Heart left ventricle (tissue), 16 donors: ENCODE measurements around the gene VAMP7. TPM values are rescaled to one million over a fixed set of nuclear protein-coding genes. Genes with fewer than 3 reads are reported as not detected.

Experiments used
- ATAC-seq, 4 donors: fragments of 200-7000 bp; cut with Tn5 transposase; one replicate each; pipeline ENCODE4 v1.9.1; 2020 to 2022; ENCODE audit warnings: moderate library complexity in 4 of 4, mild to moderate bottlenecking in 3 of 4, moderate number of reproducible peaks in 1 of 4
- DNase-seq, 5 donors: peaks; one replicate each; pipeline ENCODE4 v3.0.0-alpha.2; 2020
- H3K27ac ChIP-seq, 12 donors: fragments of 200-600 bp; sonication (generic) in 4 of 12; one replicate each; pipeline versions ENCODE4 v1.5.0 to v1.8.0; 2016 to 2022; ENCODE audit warnings: mild to moderate bottlenecking in 2 of 12
- H3K27me3 ChIP-seq, 9 donors: fragments of 200-600 bp; sonication (generic) in 2 of 9; one replicate each; pipeline versions ENCODE4 v1.5.1 to v1.8.0; 2016 to 2022; ENCODE audit warnings: mild to moderate bottlenecking in 3 of 9
- H3K36me3 ChIP-seq, 9 donors: fragments of 200-600 bp; sonication (generic) in 2 of 9; one replicate each; pipeline versions ENCODE4 v1.5.0 to v1.8.0; 2018 to 2022; ENCODE audit warnings: mild to moderate bottlenecking in 2 of 9
- H3K4me1 ChIP-seq, 12 donors: fragments of 200-600 bp; sonication (generic) in 4 of 12; one replicate each; pipeline versions ENCODE4 v1.5.0 to v1.8.0; 2016 to 2022; ENCODE audit warnings: mild to moderate bottlenecking in 3 of 12
- H3K4me3 ChIP-seq, 12 donors: fragments of 200-600 bp; sonication (generic) in 4 of 12; one replicate each; pipeline versions ENCODE4 v1.5.0 to v1.8.0; 2017 to 2022; ENCODE audit warnings: mild to moderate bottlenecking in 9 of 12, moderate library complexity in 4 of 12
- H3K9me3 ChIP-seq, 12 donors: fragments of 200-600 bp; sonication (generic) in 4 of 12; one replicate each; pipeline versions ENCODE4 v1.5.0 to v1.8.0; 2016 to 2022; ENCODE audit warnings: mild to moderate bottlenecking in 1 of 12
- CTCF ChIP-seq, 12 donors: fragments of 200-600 bp; sonication (generic) in 4 of 12; IDR thresholded peaks; one replicate each; pipeline versions ENCODE4 v1.5.0 to v1.8.0; 2018 to 2022; ENCODE audit warnings: antibody characterized with exemption in 12 of 12, mild to moderate bottlenecking in 5 of 12
- POLR2A ChIP-seq, 2 donors: fragments of 450-650 bp; IDR thresholded peaks; one replicate each; pipeline ENCODE4 v1.6.1; 2017; ENCODE audit warnings: antibody characterized with exemption in 2 of 2, mild to moderate bottlenecking in 2 of 2, moderate library complexity in 2 of 2
- WGBS, 4 donors: extraction: QIAGEN DNeasy Blood & Tissue Kit in 2 of 4; methylation state at CpG; one replicate each; pipeline versions ENCODE4 v1.1.5 to v1.1.7; 2013 to 2018; 5-methylcytosine and 5-hydroxymethylcytosine counted together
- intact Hi-C, 10 donors: fragments of 100-400 bp; cut with DNase I; formaldehyde crosslinking; loops; one replicate each; pipeline versions ENCODE4 v1.11.1 to v1.14.2; 2022
- polyA plus RNA-seq, 2 donors: library from polyadenylated mRNA; stranded (reverse); fragments of 200-250 nt; gene quantifications; one replicate each; pipeline ENCODE4 v1.2.3, GENCODE V29; 2013
- total RNA-seq, 9 donors: library from RNA; depleted of rRNA in 2 of 9; stranded (reverse); fragments of >200 nt in 2 of 9; fragmentation: NEBNext Ultra II Directional in 3 of 9; extraction: Animal tissue kit (Norgen Biotek cat#: 25700) in 3 of 9; gene quantifications; one replicate each; pipeline versions ENCODE4 v1.1.0 to v1.2.4, GENCODE V29; 2016 to 2023
- donor health status: ischemic (EF 13 %, LVEDD 7.1; RV severe dilation, severe dysfunction).
- donor health status: healthy with polysubstance abuse.
- donor health status: DM: no; HTN: yes; CAD: no.
- donor health status: DM: no; HTN: no; CAD: no.
- donor health status: ischemic (EF 25% LVEDD 6.9; RV normal size, moderate dysfunction).
- donor health status: ischemic (EF 25% LVEDD 5.7; RV mildly dilated, moderate dysfunction).
- donor health status: healthy.
- donor health status: DM: yes; HTN: yes; CAD: no.
- donor health status: ischemic (EF 35%, LVEDD 5.7; RV mildly dilated, moderate dysfunction).
- donor health status: nonischemic (EF 11% LVEDD 7.7; RV severe dilation, severe dysfunction).
- donor health status: DM: yes; HTN: yes; CAD: no.
- donor health status: PGD.
- donor health status: ischemic (EF 29% LVEDD 5.4; RV normal size, mild dysfunction).
- donor health status: nonischemic (EF 23%, LVEDD 6.1; RV moderate dilation, normal function).

VAMP7 gene
- total and polyA plus RNA-seq, 11 donors = 11.2 to 40.8 (median 24.3) TPM

DNA sequence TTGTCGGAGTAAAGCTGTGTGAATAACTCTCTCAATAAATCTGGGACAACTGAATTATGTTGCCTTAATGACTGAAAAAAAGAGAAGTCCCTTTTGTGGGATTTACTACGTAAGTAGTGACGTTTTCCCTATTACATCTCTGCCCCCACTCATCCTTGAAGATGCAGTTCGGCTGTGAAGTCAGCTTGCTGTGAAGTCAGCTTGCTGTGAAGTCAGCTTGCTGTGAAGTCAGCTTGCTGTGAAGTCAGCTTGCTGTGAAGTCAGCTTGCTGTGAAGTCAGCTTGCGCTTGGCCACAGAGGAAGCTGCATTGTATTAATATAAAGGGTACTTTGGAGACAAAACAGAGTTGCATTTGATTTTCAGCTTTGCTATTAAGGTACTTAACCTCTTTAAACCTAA lies 8.0 kb upstream of the VAMP7 start:
- peaks cover 0 to 31% (median 0%) of the 10 kb centered on the region in 9 donors for H3K27me3 ChIP-seq
- intact Hi-C loops = no loop called here
- H3K4me3 ChIP-seq = no peak overlapping the region
- TF ChIP-seq CTCF (IDR thresholded peaks at IDR 0.05) = no peak
- TF ChIP-seq POLR2A (IDR thresholded peaks at IDR 0.05) = no peak
- no peak overlapping the region for H3K27ac ChIP-seq
- ATAC-seq (no peak), DNase-seq (no peak)
- H3K9me3 ChIP-seq = peaks cover 0 to 8% (median 0%) of the 10 kb centered on the region in 12 donors
- 62 to 67% (median 64%) methylated on average over 5 of the region's 5 CpGs for WGBS, 4 donors
- no peaks in the 10 kb centered on the region for H3K36me3 ChIP-seq
- no peaks in the 10 kb centered on the region for H3K4me1 ChIP-seq

DNA sequence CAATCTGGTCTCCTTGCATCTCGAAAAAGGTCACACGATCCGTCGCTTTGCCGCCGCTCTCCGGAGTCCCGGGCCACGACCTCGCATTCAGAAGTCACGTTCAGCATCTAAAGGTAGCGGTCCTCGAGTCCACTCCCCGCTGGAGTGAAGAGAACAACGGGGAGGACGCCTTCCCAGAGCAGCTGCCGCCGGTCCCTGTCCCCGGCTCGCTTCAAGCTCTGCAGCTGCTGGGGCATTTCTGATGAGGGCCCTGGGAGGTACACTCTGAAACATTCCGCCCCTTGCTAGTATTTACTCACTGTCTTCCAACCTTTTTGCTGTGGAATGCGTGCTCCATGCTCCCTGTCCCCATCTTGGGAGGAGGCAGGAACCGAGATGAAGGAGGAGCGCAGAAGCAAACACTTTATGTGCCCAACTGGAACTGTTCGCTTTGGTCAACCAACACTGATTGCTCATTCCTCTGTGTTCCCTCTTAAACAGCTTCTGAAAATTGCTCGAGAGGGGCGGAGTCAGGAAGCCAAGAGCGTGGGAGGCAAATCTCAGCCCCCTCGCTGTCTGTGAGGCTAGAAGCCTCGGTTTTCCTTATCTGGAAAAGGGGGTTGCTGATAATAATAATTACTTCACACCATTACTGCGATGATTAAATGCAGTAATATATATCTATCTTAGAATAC lies 6.4 kb upstream of the VAMP7 start:
- Histone ChIP-seq H3K4me3 (peak overlapping the region in 6 of 12 donors; percentile 4 to 37 (median 29)), H3K27ac (no peak overlapping the region), H3K4me1 (no peaks in the 10 kb centered on the region), H3K36me3 (no peaks in the 10 kb centered on the region), H3K9me3 (no peaks in the 10 kb centered on the region), H3K27me3 (peaks cover 0 to 31% (median 0%) of the 10 kb centered on the region in 9 donors)
- TF ChIP-seq POLR2A (IDR thresholded peaks at IDR 0.05) (no peak), CTCF (IDR thresholded peaks at IDR 0.05) (no peak)
- DNase-seq (peak in 1 of 5 donors; percentile 8), ATAC-seq (peak in 1 of 4 donors; percentile 18)
- 32 to 46% (median 41%) methylated on average over 31 of the region's 31 CpGs for WGBS, 4 donors
- intact Hi-C loops = no loop called here

GRCh38 chrX:155876704-155877103 lies 4.4 kb upstream of the VAMP7 start:
- Histone ChIP-seq H3K36me3 (no peaks in the 10 kb centered on the region), H3K4me3 (no peak overlapping the region), H3K27me3 (peaks cover 0 to 25% (median 0%) of the 10 kb centered on the region in 9 donors), H3K9me3 (no peaks in the 10 kb centered on the region), H3K4me1 (no peaks in the 10 kb centered on the region), H3K27ac (no peak overlapping the region)
- TF ChIP-seq POLR2A (IDR thresholded peaks at IDR 0.05) = no peak
- TF ChIP-seq CTCF (IDR thresholded peaks at IDR 0.05) = no peak
- DNase-seq (no peak), ATAC-seq (no peak)
- WGBS, 4 donors = 48 to 59% (median 51%) methylated on average over 3 of the region's 3 CpGs
- intact Hi-C loops = no loop called here

- intact Hi-C loops = no loop called here
- ATAC-seq (no peak), DNase-seq (no peak)
- no peak for TF ChIP-seq POLR2A (IDR thresholded peaks at IDR 0.05)
- no peak for TF ChIP-seq CTCF (IDR thresholded peaks at IDR 0.05)
- Histone ChIP-seq H3K4me3 (no peak overlapping the region), H3K27me3 (peaks cover 0 to 25% (median 0%) of the 10 kb centered on the region in 9 donors), H3K9me3 (no peaks in the 10 kb centered on the region), H3K27ac (no peak overlapping the region), H3K36me3 (no peaks in the 10 kb centered on the region), H3K4me1 (peaks cover 0 to 6% (median 2%) of the 10 kb centered on the region in 12 donors)
- 26 to 40% (median 29%) methylated on average over 1 of the region's 1 CpG for WGBS, 4 donors
Observed at GRCh38 chrX:155877288-155877687, 3.9 kb upstream of the VAMP7 start.
